GOT3 (cell line): ENCODE measurements around the gene NUBP2.

Experiments
- DNase-seq: peaks from one replicate; lab custom pipeline; 2025; ENCODE audit warnings: mixed read lengths; lab: John Stamatoyannopoulos, UW

NUBP2 gene

DNA sequence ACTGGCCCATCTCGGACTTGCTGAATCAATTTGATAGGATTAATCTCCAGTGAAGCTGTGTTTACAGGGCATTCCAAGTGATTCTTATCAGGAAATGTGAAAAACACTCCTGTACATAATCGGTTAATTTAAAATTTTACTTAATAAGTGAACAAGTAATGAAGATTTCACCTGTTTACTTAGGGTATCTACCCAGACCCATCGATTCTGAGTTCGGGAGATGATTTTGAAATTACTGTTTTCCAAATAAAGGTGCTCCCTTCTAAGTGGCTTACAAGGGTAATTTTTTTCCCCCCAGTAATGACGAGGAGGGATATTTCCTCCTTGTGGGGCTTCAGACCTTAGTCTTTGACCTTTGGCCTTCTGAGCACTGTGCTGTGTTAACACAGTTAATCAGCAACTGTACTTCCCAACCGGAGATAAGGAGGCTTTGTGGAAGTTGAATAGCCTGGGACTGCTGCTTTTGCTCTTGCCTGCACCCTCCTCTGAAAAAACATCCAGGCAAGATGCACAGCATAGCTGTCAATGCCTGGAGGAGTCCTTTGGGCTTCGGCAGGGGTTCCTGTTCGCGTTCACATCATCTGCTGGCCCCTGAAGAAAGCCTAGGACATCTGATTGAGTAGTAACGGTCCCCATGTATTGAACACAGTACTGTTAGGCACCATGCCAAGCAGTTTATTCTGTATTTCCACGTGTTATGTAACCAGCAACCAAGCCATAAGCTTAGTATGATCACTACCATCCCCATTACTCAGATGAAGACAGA is 46.1 kb downstream of the NUBP2 start:
- DNase-seq, result no peak

GRCh38 chr16:1830213-1830612 is 47.5 kb downstream of the NUBP2 start:
- no peak for DNase-seq

DNA sequence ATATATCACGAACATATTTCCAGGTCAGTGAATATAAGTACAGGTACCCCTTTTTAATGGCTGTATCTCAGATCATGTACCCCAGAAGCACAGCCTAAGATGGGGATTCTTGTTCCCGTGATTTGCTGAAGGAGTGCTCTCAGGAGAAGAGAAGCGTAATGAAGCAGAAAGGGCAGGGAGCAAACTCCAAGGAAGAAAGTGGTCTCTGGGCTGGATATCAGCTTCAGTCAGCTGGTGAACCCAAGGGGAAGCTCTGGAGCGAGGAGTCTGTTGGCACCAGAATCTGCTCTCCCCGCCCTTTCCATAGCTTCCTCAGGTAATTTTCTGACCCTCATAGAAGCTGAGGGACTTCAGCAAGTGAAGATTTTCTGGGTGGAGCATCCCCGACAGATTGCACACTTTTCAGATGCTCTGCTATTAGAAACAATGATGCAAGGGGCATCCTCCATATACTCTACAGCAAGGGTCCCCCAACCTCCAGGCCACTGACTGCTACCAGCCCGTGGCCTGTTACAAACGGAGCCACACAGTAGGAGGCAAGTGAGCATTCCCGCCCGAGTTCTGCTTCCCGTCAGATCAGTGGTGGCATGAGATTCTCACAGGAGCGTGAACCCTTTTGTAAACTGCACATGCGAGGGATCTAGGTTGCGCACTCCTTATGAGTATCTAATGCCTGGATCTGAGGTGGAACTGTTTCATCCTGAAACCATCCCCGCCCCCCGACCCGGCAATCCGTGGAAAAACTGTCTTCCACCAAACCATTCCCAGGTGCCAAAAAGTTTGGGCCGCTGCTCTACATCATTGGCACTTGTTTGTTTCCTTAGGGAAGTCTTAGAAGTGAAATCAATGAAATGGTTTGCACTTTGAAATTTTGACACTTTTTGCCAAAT is 48.7 kb downstream of the NUBP2 start:
- no peak for DNase-seq

- DNase-seq, result no peak
Measured at GRCh38 chr16:1832838-1833454, 50.2 kb downstream of the NUBP2 start.

- DNase-seq, result no peak
Measured at GRCh38 chr16:1834096-1834495, 51.3 kb downstream of the NUBP2 start.
